NOMO-1 treated with DMSO at 0.1 percent for 48 hours (cell line): Measurements from ENCODE around the gene FASTKD2.
"Not testable (repeated sequence)": the region's sequence is repeated elsewhere in the genome, so short reads cannot be mapped to it uniquely, and the experiment has no call there.

Experiments
- DNase-seq: peaks from one replicate; lab custom pipeline; 2025; ENCODE audit not compliant: unreplicated experiment; lab: John Stamatoyannopoulos, UW

FASTKD2 gene

GRCh38 chr2:206790311-206790935 is 25.0 kb downstream of the FASTKD2 start:
- no peak for DNase-seq

GRCh38 chr2:206792645-206793044 is 27.2 kb downstream of the FASTKD2 start:
- DNase-seq, result no peak

DNA sequence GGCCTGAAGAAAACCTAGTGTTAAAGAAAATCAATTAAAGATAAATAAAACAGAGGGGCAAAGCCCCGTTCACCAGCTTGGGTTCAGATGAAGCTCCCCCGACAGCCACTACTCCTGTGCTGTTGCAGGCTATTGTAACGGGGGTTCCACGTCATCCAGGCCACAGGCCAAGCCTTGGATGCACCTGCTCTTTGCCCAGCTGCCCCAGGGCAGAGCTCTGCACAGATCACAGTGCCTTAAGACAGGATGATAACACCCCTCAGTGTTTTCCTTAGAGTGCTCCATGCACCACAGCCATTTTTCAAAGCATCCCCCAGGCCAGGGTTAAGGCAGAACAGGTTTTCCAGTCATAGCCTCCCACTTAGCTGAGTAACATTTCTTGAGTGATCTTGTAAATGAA is 32.0 kb downstream of the FASTKD2 start:
- DNase-seq, result no peak

DNA sequence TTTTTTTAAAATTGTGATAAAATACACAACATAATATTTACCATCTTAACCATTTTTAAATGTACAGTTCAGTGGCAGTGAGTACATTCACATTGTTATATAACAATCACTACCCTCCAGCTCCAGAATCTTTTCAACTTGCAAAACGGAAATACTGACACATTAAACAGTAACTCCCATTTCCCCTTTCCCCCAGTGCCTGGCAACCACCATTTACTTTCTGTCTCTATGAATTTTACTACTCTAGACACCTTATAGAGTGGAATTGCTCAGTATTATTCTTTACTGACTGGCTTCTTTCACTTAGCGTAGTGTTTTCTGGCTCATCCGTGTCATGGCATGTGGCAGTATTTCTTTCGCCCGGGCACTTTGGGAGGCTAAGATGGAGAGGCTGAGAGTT is 32.6 kb downstream of the FASTKD2 start:
- DNase-seq, result peak; percentile 85

DNA sequence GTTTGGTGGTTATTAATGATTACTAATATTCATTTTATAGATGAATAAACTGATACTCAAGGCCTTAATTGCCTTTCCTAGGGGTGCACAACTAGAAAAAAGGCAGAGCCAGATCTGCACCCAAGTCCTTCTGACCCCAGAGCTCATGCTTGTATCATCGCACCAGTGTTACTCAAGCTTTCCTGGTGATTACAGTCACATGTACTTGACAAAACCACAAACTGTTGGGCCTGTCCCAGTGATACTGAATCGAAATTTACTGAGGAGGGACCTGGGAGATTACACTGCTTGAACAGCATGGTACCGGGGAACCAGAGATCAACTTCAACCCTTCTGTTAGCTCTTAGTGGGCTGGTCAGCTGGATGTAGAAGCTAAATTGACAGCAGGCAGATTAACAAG is 33.7 kb downstream of the FASTKD2 start:
- peak; percentile 71 for DNase-seq

- DNase-seq, result peak; percentile 57
Observed at GRCh38 chr2:206800506-206801417, 35.4 kb downstream of the FASTKD2 start.

DNA sequence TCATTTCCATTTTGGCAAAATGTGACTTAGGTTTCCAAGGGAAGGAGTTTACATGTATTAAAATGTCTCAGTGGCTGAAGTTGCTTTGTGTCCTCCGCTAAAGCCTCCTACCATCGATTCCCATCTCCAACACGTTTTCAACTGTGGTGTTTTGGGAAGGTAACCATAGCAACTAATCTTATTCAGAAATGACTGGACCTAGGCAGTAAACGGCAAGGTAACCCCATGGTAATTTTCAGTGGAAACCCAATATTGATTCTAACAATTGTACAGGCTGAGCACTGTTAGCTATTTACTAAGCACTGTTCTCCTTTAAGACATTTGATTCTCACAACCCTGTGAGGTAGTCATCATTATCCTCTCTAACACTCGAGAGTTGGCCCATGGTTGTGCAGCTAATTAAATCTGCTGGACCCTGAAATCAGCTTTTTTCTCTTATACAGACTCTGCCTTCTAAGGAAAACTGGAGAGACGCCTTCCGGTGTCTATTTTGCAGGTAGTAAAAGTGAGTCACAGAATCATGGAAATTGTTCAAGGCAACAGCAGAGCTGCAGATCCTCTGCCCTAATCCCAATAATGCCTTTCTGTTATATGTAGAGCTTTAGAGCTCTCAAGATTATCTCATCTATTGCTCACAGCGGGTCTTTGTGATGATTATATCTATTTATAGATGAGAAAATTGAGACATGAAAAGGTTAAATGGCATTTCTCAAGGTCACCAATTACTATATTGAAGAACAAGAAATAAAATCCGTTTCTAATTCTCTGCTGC is 36.2 kb downstream of the FASTKD2 start:
- DNase-seq, result no peak

GRCh38 chr2:206802654-206803514 is 37.5 kb downstream of the FASTKD2 start:
- DNase-seq, result no peak

GRCh38 chr2:206804326-206804725 is 38.9 kb downstream of the FASTKD2 start:
- no peak for DNase-seq

- DNase-seq, result no peak
Observed at GRCh38 chr2:206805887-206806607, 40.6 kb downstream of the FASTKD2 start.

DNA sequence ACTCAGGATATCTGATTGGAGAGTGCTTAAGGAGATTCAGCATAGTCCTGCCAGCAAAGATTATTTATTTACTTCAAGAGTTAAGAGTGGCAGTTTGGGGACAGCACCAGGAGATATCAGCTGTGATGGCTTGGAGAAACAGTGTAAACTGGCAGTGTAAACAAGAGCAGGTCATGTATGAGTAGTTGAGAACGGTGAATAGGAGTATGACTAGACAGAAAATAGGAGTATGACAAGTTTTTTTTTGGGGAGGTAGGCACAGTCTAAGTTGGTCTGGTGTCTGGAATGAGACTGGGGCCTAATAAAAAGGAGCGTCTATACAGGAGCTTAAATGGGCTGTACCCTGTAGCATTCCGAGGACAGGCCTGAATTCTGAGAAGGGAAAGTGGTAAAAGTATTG is 42.2 kb downstream of the FASTKD2 start:
- DNase-seq, result not testable (repeated sequence)

DNA sequence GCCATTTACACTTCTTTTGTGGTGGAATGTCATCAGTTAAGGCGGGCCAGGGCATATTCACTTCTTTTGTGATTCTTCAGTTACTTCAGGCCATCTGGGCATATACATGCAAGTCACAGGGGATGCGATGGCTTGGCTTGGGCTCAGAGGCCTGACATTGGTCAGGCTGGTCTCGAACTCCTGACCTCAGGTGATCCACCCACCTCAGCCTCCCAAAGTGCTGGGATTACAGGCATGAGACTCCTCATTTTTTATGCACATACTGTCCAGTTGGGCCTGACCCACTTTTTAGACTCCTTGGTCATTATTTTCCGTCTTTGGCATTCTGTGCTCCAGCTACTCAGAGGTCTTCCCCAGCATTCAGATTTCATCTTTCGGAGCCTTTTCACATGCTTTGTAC is 47.1 kb downstream of the FASTKD2 start:
- DNase-seq, result not testable (repeated sequence)

- no peak for DNase-seq
Observed at GRCh38 chr2:206814498-206814897, 49.1 kb downstream of the FASTKD2 start.

DNA sequence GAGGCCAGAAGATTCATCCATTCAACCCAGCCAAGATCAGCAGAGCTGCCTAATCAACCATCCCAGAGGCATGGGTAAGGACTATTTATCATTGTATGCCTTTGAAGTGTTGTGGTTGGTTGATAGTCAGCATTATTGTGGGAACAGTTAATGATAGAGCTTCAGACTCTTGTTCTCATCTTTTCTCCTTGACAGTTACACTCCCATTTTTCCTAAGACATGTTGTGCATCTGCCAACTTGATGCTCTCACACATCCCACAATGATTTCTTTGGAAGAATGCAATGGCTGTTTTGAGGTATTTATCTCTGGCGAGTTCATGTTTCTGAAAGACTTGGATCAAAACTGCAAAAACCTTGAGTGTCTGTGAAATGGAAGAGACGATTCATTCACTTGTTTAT is 55.4 kb downstream of the FASTKD2 start:
- DNase-seq, result no peak

- no peak for DNase-seq
Observed at GRCh38 chr2:206823178-206823577, 57.8 kb downstream of the FASTKD2 start.

GRCh38 chr2:206824087-206824618 is 58.7 kb downstream of the FASTKD2 start:
- DNase-seq, result no peak

DNA sequence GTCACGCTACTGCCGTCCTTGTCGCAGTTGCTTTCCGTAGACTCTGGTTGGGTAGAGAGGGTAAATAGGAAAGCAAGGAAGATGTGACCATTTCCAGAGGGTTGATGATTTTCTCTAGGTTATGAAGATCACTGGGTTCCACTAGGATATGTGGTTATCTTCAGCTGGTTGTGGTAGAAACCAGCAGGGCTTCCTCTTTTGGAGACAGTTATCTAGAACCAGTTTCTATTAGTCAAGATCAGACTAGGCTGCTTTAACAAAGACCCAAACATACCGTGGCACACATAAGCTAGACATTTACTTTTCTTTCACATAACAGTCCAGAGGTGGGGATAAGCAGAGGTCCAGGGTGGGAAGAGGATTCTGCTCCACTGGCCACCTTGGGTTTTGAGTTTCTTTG is 59.6 kb downstream of the FASTKD2 start:
- DNase-seq, result peak; percentile 33

- DNase-seq, result no peak
Observed at GRCh38 chr2:206831442-206831995, 66.1 kb downstream of the FASTKD2 start.

GRCh38 chr2:206832873-206833272 is 67.5 kb downstream of the FASTKD2 start:
- peak; percentile 57 for DNase-seq
